NT2/D1 (cell line): ENCODE measurements around the gene TBPL2.
A peak's percentile ranks its signal among the peaks of the same experiment; 100 is the strongest.

Source experiments
- DNase-seq: peaks from one replicate; pipeline ENCODE4 v3.0.0-alpha.2; 2011; ENCODE audit warnings: low read depth, low spot score
- H3K27me3 ChIP-seq: 2 replicates; pipeline ENCODE4 v1.6.0; 2011; ENCODE audit warnings: mild to moderate bottlenecking; ENCODE audit not compliant: insufficient read length, insufficient read depth
- H3K36me3 ChIP-seq: 2 replicates; pipeline ENCODE4 v1.6.1; 2011; ENCODE audit warnings: mild to moderate bottlenecking, low read length, mixed read lengths; ENCODE audit not compliant: insufficient read depth, insufficient read length
- H3K4me1 ChIP-seq: 2 replicates; pipeline ENCODE4 v1.5.1; 2011; ENCODE audit not compliant: insufficient read depth, insufficient read length
- H3K4me3 ChIP-seq: 2 replicates; pipeline ENCODE4 v1.5.1; 2011; ENCODE audit warnings: low read depth; ENCODE audit not compliant: insufficient read length
- H3K9ac ChIP-seq: 2 replicates; pipeline ENCODE4 v1.6.0; 2011; ENCODE audit warnings: low read depth; ENCODE audit not compliant: insufficient read length
- H3K9me3 ChIP-seq: 2 replicates; pipeline ENCODE4 v1.5.1; 2011; ENCODE audit warnings: mild to moderate bottlenecking, low read length; ENCODE audit not compliant: insufficient read depth
- SUZ12 ChIP-seq: IDR thresholded peaks from 2 replicates; pipeline ENCODE4 v1.6.1; 2011; ENCODE audit not compliant: insufficient read length, insufficient read depth; ENCODE audit errors: extremely low read depth
- YY1 ChIP-seq: IDR thresholded peaks from 2 replicates; pipeline ENCODE4 v1.6.1; 2011; ENCODE audit not compliant: insufficient read length, insufficient read depth
- ZNF274 ChIP-seq: IDR thresholded peaks from 2 replicates; pipeline ENCODE4 v1.6.1; 2011; ENCODE audit warnings: mild to moderate bottlenecking, low read depth, low read length

Gene TBPL2

DNA sequence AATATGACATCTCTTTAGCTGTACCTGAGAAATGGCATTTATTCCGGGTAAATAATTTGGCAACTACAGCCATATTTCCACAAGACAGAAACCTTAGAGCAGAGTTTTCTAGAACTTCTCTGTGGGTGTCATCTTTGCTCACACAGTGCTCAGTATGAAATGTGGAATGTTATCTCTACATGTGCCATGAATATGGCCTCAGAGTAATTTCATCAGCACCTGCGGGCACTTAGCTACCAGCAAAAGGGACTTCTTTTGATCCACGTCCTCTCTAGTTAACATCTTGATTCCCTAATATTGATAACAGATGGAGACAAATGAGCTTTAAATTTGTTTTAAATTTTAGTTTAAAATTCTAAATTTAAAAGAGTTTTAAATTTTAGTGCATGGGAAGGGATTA lies 25.9 kb downstream of the TBPL2 start:
- TF ChIP-seq SUZ12, result no peak
- TF ChIP-seq YY1, result no peak
- TF ChIP-seq ZNF274, result no peak
- H3K4me1 ChIP-seq, result no peaks in the 10 kb centered on the region
- no peaks in the 10 kb centered on the region for H3K36me3 ChIP-seq
- no peak overlapping the region for H3K4me3 ChIP-seq
- no peaks in the 10 kb centered on the region for H3K27me3 ChIP-seq
- no peak overlapping the region for H3K9ac ChIP-seq
- DNase-seq, result no peak
- H3K9me3 ChIP-seq, result no peaks in the 10 kb centered on the region

GRCh38 chr14:55412676-55413075 lies 27.7 kb downstream of the TBPL2 start:
- TF ChIP-seq SUZ12 (no peak), YY1 (no peak), ZNF274 (no peak)
- Histone ChIP-seq H3K36me3 (peaks cover 6% of the 10 kb centered on the region), H3K9me3 (no peaks in the 10 kb centered on the region), H3K4me1 (no peaks in the 10 kb centered on the region), H3K9ac (no peak overlapping the region), H3K27me3 (no peaks in the 10 kb centered on the region), H3K4me3 (no peak overlapping the region)
- DNase-seq, result no peak

- H3K9me3 ChIP-seq, result no peaks in the 10 kb centered on the region
- DNase-seq, result peak; percentile 60
Observed at GRCh38 chr14:55411426-55412389, 28.7 kb downstream of the TBPL2 start, which contains the start of gene ATG14. Gene ATG14, minus strand, starts transcription at chr14:55411830. Its CDS starts 8 bp downstream, at chr14:55411822.

DNA sequence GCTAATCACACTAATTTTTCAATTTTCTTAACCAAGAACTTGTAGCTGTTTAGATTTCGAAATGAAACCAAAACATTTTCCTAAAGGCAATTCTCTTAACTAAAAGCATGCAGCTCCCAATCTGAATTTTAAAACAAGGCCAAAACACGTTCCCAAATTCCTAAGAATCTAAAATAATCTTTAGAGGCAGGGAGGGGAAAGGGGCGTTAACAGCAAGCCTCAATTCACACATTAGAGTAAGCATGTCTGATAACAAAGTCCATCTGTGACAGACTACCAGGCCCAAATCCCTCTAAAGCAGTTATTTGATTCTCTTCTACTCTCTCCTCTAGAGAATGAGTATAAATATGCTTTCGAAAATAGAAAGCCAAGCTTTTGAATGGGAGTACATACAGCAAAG lies 29.5 kb downstream of the TBPL2 start:
- no peaks in the 10 kb centered on the region for H3K9me3 ChIP-seq
- H3K27me3 ChIP-seq, result no peaks in the 10 kb centered on the region
- peak overlapping the region; percentile 84 for H3K9ac ChIP-seq
- H3K36me3 ChIP-seq, result peaks cover 7% of the 10 kb centered on the region
- no peaks in the 10 kb centered on the region for H3K4me1 ChIP-seq
- H3K4me3 ChIP-seq, result peak overlapping the region; percentile 88
- TF ChIP-seq ZNF274 (no peak), YY1 (no peak), SUZ12 (no peak)
- DNase-seq, result no peak

More at GRCh38 chr14:55411426-55412389, 28.7 kb downstream of the TBPL2 start, which contains the start of gene ATG14:
- Histone ChIP-seq H3K27me3 (no peaks in the 10 kb centered on the region), H3K9ac (peak within 1 kb of the TSS; percentile 84), H3K36me3 (peaks cover 7% of the 10 kb centered on the region), H3K4me1 (no peaks in the 10 kb centered on the region), H3K4me3 (peak within 1 kb of the TSS; percentile 88)
- TF ChIP-seq YY1, result peak; percentile 89
- no peak for TF ChIP-seq SUZ12
- no peak for TF ChIP-seq ZNF274

GRCh38 chr14:55404173-55404854 lies 36.1 kb downstream of the TBPL2 start:
- TF ChIP-seq ZNF274 (no peak), SUZ12 (no peak), YY1 (no peak)
- Histone ChIP-seq H3K4me1 (no peaks in the 10 kb centered on the region), H3K36me3 (peaks cover 7% of the 10 kb centered on the region), H3K9me3 (no peaks in the 10 kb centered on the region), H3K27me3 (no peaks in the 10 kb centered on the region), H3K9ac (no peak overlapping the region), H3K4me3 (no peak overlapping the region)
- no peak for DNase-seq

DNA sequence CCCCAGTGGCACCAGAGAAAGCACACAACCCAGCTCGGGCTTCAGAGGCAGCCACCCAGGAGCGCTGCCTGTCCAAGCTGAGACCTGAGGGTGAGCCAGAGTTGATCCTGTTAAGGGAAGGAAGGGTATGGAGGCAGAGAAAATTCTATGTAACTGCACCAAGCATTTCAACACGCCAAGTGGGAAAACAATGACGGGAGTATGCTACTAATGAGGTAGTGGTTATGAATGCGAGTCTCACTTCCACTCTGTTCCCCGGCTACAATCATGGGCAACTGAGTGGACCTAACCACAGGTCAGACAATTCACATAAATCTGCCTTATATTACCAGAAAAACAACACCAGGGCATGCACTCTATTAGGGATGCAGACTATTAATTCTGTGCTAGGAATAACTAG lies 38.7 kb downstream of the TBPL2 start:
- TF ChIP-seq YY1 (no peak), ZNF274 (no peak), SUZ12 (no peak)
- no peak overlapping the region for H3K9ac ChIP-seq
- no peaks in the 10 kb centered on the region for H3K9me3 ChIP-seq
- DNase-seq, result no peak
- H3K4me3 ChIP-seq, result no peak overlapping the region
- H3K27me3 ChIP-seq, result no peaks in the 10 kb centered on the region
- H3K4me1 ChIP-seq, result no peaks in the 10 kb centered on the region
- H3K36me3 ChIP-seq, result no peaks in the 10 kb centered on the region

GRCh38 chr14:55399852-55400251 lies 40.6 kb downstream of the TBPL2 start:
- no peaks in the 10 kb centered on the region for H3K9me3 ChIP-seq
- H3K36me3 ChIP-seq, result no peaks in the 10 kb centered on the region
- H3K4me1 ChIP-seq, result no peaks in the 10 kb centered on the region
- no peak overlapping the region for H3K4me3 ChIP-seq
- no peak for DNase-seq
- TF ChIP-seq YY1 (no peak), ZNF274 (no peak), SUZ12 (no peak)
- no peaks in the 10 kb centered on the region for H3K27me3 ChIP-seq
- H3K9ac ChIP-seq, result no peak overlapping the region
